ENCODE measurements around the gene ZC3H7A. TPM values are rescaled to one million over a fixed set of nuclear protein-coding genes. Genes with fewer than 3 reads are reported as not detected.
A peak's percentile ranks its signal among the peaks of the same experiment; 100 is the strongest.

ZC3H7A gene
- total and polyA plus RNA-seq, 2 of the 4 experiments (the other 2 are of a cell fraction) = 22.2 to 53.9 TPM

GRCh38 chr16:11793840-11794239 lies 3.2 kb downstream of the ZC3H7A start:
- peaks cover 8 to 70% of the 10 kb centered on the region in 2 experiments for H3K79me1 ChIP-seq (ENCODE audit: low read depth in 1 of 2, low read length in 2 of 2)
- no peak overlapping the region for H2BK120ac ChIP-seq (ENCODE audit: low read depth, low read length)
- ChIA-PET POLR2A (ENCODE audit: unreplicated experiment) (interaction anchor here (0.6 kb wide), 1 partner anchor 18 kb away, joined by 3 read pairs; no protein-coding TSS in a partner anchor), CTCF (no interaction called here)
- no peak overlapping the region for H4K8ac ChIP-seq (ENCODE audit: low read depth in 2 of 2, low read length in 2 of 2)
- no peak overlapping the region for H2BK5ac ChIP-seq (ENCODE audit: low read depth, low read length, poor library complexity, severe bottlenecking)
- BruUV-seq (replicated peaks) = no TSS peak
- dilution Hi-C loops (cut with HindIII; ENCODE audit: low sequenced_read_pairs, unreplicated experiment) = no loop called here
- H2AK9ac ChIP-seq (replicated peaks; ENCODE audit: low read depth, low read length, poor library complexity) = peak overlapping the region; percentile 53
- no peak overlapping the region for H2BK20ac ChIP-seq (ENCODE audit: low read depth, low read length)
- H3K56ac ChIP-seq (ENCODE audit: extremely low read depth, insufficient read depth, low read length) = no peak overlapping the region
- H3K9me1 ChIP-seq (ENCODE audit: insufficient read depth, low read length) = peaks cover 18% of the 10 kb centered on the region
- no peak overlapping the region for H3K4ac ChIP-seq (ENCODE audit: low read depth, low read length)
- 64% methylated on average over 6 of the region's 7 CpGs; no CpG with 5 or more reads in 1 of the 2 experiments for WGBS, 2 experiments (ENCODE audit: extremely low coverage in 2 of 2, insufficient read length in 1 of 2)
- no peak overlapping the region; the same call in 1 of the 2 replicates for H2AK5ac ChIP-seq (ENCODE audit: low read depth, low read length)
- H3K27ac ChIP-seq (ENCODE audit: insufficient read depth, low read length) = peak overlapping the region; percentile 27; the same call in 1 of the 2 replicates
- no peak overlapping the region for H3K4me3 ChIP-seq (ENCODE audit: insufficient read depth, low read depth, low read length)
- H3K4me1 ChIP-seq (ENCODE audit: control insufficient read depth, insufficient read depth, low read length) = peaks cover 21% of the 10 kb centered on the region
- H2AFZ ChIP-seq (replicated peaks; ENCODE audit: low read length, poor library complexity) = no peak overlapping the region
- H4K91ac ChIP-seq (ENCODE audit: insufficient read depth, low read depth, low read length) = no peak overlapping the region
- no peak overlapping the region; the same call in 1 of the 2 replicates for H3K4me2 ChIP-seq (ENCODE audit: low read depth, low read length)
- intact Hi-C loops (cut with micrococcal nuclease) = no loop called here
- no peak overlapping the region for H3K9ac ChIP-seq (ENCODE audit: low read depth, low read length)
- TF ChIP-seq RAD21 (IDR thresholded peaks at IDR 0.05; ENCODE audit: low read length) (no peak), NFE2L2 (IDR thresholded peaks at IDR 0.05; ENCODE audit: low read depth, low read length) (no peak), FOS (IDR thresholded peaks at IDR 0.05; ENCODE audit: low read depth, low read length) (no peak), MAFK (IDR thresholded peaks at IDR 0.05; ENCODE audit: low read depth, low read length) (no peak), USF2 (IDR thresholded peaks at IDR 0.05; ENCODE audit: low read depth, low read length) (no peak)
- no peak overlapping the region for H3K18ac ChIP-seq (ENCODE audit: low read depth, low read length)
- peak overlapping the region; percentile 12; the same call in 1 of the 2 replicates for H3K23ac ChIP-seq (ENCODE audit: low read depth, low read length)
- H3K9me3 ChIP-seq (ENCODE audit: control insufficient read depth, insufficient read depth, low read length) = no peaks in the 10 kb centered on the region
- DNase-seq = no peak
- ATAC-seq (ENCODE audit: low read depth) = no peak
- H3K36me3 ChIP-seq (ENCODE audit: control insufficient read depth, insufficient read depth, low read length) = peaks cover 5% of the 10 kb centered on the region
- no peaks in the 10 kb centered on the region for H3K27me3 ChIP-seq (ENCODE audit: control insufficient read depth, insufficient read depth, low read length)
- peaks cover 58% of the 10 kb centered on the region for H4K20me1 ChIP-seq (ENCODE audit: insufficient read depth, low read length)
- in situ Hi-C loops (cut with MboI; ENCODE audit: low sequenced_read_pairs) = no loop called here
- H4K5ac ChIP-seq (ENCODE audit: low read depth, low read length) = no peak overlapping the region; the same call in 1 of the 2 replicates
- H2BK15ac ChIP-seq (ENCODE audit: low read depth, low read length) = no peak overlapping the region; the same call in 2 of the 3 replicates
- H3K14ac ChIP-seq (replicated peaks; ENCODE audit: low read depth, low read length) = no peak overlapping the region

Measured in IMR-90 (cell line).